GOT3 (cell line): Measurements from ENCODE around the gene RAB11FIP3.
"Not testable (repeated sequence)": the region's sequence is repeated elsewhere in the genome, so short reads cannot be mapped to it uniquely, and the experiment has no call there.

Experiments used
- DNase-seq: peaks from one replicate; lab custom pipeline; 2025; ENCODE audit warnings: mixed read lengths; lab: John Stamatoyannopoulos, UW

The RAB11FIP3 gene

DNA sequence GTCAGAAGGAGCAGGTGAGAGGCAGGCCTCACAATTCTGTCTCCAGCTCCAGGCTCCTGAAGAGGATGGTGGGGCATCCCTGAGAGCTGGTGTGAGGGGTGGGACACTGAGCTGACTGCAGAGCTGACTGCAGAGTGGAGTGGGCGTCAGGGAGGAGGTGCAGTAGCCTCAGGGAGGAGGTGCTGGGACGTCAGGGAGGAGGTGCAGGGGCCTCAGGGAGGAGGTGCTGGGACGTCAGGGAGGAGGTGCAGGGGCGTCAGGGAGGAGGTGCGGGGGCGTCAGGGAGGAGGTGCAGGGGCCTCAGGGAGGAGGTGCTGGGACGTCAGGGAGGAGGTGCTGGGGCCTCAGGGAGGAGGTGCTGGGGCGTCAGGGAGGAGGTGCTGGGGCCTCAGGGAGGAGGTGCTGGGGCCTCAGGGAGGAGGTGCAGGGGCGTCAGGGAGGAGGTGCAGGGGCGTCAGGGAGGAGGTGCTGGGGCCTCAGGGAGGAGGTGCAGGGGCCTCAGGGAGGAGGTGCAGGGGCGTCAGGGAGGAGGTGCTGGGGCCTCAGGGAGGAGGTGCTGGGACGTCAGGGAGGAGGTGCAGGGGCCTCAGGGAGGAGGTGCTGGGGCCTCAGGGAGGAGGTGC lies 41.9 kb downstream of the RAB11FIP3 start:
- DNase-seq: not testable (repeated sequence)

DNA sequence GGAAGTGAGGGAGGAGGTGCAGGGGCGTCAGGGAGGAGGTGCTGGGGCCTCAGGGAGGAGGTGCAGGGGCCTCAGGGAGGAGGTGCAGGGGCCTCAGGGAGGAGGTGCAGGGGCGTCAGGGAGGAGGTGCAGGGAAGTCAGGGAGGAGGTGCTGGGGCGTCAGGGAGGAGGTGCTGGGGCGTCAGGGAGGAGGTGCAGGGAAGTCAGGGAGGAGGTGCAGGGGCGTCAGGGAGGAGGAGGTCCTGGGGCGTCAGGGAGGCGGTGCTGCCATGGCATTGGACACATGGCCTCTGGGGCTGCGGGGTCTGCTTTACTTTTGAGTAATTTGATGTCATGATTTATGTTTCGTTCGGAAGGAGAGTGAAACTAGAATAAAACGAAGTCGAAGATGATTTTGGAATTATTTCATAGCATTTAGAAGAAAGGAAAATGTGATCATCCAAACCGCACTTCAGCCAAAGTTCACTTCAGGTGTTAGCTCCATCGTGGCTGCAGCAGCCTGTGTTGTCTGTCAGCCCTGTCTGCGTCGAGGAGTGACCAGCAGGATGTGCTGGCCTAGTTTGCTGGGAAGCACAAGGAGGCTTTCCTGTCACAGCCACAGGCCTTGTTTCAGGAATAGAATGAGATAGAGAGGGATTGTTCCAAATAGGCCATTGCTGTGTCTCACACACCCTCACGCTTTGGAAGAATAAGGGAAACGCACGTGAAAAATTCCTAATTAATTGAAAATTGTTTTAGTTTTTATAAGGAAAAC lies 42.8 kb downstream of the RAB11FIP3 start:
- no peak for DNase-seq

DNA sequence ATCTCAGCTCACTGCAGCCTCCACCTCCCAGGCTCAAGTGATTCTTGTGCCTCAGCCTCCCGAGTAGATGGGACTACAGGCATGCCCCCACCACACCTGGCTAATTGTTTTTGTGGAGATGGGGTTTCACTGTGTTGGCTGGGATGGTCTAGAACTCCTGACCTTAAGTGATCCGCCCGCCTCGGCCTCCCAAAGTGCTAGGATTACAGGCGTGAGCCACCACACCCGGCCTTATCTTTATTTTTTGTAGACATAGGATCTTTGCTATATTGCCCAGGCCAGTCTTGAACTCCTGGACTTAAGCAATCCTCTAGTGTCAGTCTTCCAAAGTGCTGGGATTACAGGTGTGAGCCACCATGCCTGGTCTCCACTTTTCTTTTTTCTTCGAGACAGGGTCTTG lies 44.0 kb downstream of the RAB11FIP3 start:
- DNase-seq: not testable (repeated sequence)

DNA sequence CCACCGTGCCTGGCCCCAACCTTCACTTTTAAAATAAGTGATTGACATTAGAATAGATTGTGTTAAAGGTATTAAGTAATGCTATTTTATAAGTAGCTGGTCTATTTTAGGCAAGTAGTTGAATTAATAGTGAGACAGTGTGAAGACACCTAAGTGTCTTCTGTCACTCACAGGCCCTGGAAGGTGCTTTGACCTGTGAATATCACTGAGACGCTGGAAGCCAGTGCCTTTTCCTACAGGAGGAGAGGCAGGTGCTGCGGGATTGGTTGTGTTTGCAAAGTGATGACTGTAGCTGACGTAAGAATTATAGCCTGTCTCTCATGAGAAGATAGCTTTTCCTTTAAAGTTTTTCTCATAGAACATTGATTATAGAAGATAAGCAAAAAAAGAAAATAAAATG lies 45.0 kb downstream of the RAB11FIP3 start:
- DNase-seq: no peak

DNA sequence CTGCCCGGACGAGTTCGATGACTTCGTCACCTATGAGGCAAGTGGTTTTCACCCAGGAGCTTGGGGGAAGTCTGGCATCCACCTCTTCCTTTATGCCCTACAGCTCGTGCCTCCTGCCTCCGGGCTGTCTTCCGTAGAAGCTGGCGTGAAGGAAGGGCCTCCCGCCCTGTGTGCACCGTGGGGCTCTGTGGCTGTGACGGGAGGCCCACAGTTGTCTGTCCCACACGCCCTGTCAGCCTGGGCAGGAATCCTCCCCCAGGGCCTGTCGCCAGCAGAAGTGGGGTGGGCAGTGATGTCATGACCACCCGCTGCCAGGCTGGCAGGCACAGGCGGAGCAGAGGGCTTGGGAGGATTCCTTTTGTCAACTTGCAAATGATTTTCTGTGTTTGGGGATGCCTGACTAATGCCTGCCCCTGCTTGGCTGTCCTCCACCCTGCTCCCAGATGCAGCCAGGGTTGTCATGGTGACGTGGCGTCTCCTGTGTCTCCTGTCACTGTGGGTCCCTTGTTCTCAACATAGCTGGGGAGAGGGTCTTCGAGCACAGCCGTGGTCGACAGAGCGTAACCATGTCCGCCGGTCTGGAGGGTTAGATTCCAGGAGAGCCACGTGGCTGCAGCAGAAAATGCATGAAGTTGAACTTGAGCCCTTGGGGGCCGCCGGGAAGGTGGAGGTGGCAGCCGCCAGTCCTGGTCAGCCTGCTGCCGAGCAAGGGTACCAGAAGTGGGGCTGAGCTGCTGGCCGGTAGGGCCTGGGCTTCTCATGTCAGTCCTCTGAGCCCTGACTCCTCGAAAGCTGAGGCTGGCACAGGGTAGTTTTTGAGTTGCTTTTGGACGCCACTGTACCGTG lies 46.1 kb downstream of the RAB11FIP3 start:
- no peak for DNase-seq

DNA sequence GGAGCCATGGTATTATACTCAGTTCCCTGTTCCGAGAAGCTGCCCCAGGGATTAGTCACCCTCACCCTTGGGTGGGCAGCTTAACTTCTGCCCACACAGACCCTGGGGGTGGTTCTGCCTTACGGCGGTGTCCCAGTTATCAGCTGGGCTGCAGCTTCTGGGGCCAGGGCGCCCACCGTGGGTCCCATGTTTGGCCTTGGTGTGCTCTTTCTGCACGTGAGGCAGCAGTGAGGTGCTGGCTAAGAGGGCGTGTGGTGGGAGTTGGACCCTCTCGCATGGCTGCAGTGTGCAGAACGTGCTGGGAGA lies 46.7 kb downstream of the RAB11FIP3 start:
- DNase-seq: no peak

DNA sequence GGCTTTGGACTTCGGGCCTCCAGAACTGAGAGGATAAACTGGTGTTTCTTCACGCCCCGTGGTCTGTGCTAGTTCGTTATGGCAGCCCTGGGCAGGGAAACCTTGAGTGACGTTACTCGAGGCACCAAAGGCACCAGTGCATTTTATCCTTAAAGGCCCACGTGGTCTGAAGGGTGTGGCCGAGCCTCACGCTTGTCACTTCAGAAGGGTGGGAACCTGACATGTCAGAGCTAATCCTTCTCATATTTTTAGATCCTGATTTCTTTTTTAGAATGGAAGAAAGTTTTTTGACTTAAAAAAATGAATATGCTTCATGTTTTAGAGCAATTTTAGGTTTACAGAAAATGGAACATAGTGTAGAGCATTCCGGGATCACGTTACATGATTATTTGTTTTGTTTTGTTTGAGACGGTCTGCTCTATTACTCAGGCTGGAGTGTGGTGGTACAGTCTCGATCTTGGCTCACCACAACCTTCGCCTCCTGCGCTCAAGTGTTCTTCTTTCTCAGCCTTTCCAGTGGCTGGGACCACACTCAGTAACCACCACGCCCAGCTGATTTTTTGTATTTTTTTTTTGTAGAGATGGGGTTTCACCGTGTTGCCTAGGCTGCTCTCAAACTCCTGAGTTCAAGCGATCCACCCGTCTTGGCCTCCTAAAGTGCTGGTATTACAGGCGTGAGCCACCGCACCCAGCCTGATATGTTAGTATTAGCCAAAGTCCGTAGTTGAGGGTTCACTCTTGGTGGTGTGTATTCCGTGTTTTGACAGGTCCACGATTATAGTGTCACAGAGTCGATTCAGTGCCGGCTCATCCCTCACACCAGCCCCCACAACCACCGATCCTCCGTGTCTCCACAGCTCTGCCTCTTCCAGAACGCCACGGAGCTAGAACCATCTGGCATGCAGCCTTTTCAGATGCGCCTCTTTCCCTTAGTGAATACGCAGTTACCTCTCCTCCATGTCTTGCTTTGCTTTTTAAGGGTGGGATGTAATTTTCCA lies 47.9 kb downstream of the RAB11FIP3 start:
- no peak for DNase-seq

DNA sequence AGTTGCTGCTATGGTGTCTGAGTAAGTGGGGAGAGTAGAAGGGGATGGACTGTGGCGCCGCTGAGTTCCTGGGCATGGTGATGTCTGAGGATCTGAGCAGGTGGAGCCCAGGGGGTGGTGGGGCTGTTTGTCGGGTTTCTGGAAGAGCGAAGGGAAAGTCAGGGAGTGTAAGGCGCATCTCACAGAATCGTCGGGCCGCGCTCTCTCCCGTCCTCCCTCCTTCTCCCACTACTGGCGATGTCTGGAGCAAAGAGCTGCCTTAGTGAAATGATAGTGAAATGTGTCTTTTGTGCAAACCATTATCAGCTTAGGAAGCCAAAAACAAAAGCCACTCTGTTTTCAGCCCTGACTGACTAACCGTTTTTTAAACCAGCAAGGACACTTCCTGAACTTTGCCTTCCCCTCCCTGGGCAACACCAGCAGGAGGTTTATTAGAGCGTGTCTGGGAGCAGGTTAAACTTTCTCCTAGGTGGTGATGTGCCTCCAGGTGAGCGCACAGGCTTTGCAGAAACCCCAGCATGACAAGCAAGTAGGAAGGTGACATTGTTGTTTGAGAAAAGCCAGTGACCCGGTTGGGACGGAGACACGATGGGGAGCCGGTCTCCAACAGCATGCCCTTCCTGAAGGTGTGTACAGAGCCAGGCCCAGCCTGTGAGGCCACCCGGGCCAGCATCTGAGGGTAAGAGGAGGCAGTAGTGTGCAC lies 49.1 kb downstream of the RAB11FIP3 start:
- no peak for DNase-seq

DNA sequence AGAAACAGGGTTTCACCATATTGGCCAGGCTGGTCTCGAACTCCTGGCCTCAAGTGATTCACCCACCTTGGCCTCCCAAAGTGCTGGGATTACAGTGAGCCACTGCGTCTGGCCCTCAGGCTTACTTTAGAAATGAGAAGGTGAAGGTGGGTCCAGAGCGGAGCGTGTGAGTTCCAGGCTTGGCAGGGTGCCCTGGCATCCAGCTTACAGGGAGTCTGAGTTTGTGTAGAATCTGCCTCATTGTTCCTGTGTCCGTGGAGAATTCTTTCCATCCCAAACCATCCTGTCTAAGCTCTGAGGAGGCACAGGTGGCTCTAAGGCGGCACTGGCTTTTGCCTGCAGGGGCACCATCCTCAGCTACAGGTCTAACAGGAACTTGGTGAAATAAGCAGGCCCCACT lies 50.6 kb downstream of the RAB11FIP3 start:
- DNase-seq: no peak

DNA sequence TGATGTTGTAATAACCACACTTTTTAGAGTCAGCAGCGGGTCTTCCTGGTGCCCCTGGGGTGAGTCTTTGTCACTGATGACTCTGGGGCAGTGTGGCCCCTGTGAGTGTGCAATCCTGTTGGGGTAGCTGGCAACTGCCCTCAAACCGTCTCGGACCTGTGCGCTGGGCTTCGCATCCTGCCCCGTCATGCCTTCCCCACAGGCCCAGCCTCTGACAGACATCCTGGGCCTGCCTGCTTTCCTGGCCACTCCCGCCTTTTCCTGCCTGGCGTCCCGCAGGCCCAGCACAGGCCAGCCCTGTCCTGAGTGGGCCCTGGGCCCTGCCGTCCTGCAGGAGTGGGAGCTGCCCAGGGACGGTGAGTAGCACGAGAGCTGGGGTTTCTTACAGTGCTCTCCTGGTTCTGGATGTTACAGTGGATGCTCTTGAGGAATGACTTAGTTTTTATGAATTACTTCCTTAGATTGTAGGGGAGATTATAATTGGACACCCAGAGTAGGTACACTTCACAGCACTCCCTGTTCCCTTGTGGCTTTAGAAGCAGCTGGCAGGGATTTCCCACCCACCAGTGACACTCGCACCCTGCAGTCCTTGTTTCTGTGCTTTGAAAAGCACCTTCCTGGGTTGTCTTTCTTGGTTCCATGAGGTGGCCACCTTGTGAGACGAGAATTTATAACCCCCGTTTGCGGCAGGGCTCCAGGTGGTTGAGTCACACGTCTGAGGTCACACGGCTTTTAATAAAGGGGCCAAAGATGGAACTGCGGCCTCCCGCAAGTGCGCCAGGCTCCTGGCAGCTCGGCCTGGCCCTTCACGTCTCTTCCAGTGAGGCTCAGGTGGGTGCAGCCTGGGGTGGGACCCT lies 52.1 kb downstream of the RAB11FIP3 start:
- no peak for DNase-seq

DNA sequence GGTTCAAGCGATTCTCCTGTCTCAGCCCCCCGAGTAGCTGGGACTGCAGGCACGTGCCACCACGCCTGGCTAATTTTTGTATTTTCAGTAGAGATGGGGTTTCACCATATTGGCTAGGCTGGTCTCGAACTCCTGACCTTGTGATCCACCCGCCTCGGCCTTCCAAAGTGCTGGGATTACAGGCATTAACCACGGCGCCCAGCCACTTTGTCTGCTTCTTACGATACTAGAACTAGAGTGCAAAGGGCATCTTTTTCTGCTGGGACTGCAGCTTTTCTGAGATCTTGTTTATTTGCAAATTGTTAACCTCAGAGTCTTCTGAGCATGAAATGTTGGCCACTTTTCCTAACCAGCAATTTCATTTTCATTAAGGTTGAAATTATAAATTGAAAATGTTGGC lies 52.8 kb downstream of the RAB11FIP3 start:
- DNase-seq: not testable (repeated sequence)

DNA sequence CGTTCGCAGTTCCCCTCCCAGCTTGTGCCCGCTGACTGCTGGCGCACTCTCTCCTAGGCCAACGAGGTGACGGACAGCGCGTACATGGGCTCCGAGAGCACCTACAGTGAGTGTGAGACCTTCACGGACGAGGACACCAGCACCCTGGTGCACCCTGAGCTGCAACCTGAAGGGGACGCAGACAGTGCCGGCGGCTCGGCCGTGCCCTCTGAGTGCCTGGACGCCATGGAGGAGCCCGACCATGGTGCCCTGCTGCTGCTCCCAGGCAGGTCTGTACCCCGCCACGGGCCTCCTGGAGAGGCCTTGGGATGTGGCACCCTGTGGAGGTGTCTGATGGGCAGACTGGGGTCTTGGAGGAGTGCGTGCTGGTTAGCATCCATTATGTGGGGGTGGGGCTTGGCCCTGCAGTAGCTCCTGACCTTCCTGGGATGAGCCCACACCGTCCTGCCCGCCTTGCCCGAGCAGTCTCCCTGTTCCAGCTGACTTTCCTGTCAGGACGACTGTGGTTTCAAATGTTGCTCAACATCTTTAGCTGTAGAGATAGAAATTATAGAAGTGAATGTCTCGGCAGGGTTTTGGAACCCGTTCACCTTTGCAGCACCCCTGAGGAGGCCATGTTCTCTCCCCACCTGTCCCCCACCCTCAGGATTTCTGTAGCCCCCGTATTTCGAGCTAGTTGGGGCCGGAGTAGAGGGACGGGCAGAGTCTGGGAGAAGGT lies 57.2 kb downstream of the RAB11FIP3 start:
- DNase-seq: no peak

DNA sequence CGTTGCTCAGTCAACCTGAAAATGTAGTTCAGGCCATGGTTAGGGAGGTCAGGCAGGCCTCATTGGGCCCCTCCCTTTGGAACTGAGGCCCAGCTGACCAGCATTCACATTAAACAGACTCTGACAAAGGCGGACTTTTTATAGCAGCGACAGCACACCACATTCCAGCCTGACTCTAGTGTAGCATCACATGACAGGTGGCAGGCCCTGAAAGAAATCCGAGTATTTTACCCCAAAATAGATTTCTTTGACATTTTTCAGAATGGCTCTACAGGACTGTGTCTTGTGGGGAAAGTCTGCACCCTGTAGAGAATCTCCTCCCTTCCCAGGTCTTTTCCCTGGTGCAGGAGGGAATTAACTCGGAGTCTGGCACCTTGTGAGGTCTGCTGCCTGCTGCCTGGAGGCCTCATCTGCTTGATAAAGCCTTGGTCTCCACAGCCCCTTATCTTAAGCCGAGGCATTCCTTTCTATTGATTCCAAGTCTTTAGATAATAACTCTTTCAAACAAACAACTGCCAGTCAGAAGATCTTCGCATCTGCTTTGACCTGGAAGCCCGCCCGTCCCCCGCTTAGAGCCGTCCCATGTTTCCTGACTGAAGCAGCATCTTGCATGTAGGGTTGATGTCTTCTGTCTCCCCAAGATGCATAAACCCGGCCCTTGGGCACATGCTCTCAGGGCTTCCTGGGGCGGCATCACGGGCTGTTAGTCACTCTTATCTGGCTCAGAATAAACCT lies 58.1 kb downstream of the RAB11FIP3 start:
- no peak for DNase-seq

DNA sequence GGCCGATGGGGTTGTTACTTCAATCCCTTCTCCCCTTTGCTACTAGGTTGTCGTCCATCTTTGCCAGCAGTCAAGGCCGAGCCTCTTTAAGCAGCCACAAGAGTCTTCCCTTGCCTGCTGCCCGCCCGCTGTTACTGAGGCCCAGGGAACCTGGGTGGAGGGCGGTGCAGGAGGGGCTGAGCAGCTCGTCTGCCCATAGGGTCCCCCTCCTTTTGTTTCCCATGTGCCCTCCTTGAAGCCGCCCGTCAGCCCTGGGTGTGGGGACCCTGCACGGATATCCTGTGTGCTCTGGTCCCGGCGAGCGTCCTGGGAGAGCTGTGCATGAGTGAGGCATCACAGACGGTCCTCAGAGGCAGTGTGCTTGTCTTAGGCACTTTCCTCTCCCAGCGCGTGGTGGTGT lies 64.2 kb downstream of the RAB11FIP3 start:
- no peak for DNase-seq

DNA sequence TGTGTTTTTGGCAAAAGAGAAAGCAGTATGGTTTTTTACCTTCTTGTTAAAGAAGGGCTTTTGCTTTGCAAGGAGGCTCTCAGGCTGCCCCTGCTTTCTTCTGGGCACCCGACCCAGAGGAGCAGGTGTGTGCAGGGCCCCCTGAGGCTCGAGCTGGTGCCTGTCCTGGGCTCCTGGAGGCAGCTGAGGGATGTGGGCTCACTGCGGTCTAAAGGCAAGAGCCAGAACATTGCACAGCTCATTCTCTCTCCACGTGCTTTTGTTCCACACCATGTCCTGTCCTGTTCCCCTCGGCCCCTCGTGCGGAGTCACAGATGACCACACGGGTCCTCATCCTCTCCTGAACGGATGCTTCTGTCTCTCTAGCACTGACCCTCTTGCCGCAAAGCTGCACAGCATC lies 65.3 kb downstream of the RAB11FIP3 start:
- DNase-seq: no peak

DNA sequence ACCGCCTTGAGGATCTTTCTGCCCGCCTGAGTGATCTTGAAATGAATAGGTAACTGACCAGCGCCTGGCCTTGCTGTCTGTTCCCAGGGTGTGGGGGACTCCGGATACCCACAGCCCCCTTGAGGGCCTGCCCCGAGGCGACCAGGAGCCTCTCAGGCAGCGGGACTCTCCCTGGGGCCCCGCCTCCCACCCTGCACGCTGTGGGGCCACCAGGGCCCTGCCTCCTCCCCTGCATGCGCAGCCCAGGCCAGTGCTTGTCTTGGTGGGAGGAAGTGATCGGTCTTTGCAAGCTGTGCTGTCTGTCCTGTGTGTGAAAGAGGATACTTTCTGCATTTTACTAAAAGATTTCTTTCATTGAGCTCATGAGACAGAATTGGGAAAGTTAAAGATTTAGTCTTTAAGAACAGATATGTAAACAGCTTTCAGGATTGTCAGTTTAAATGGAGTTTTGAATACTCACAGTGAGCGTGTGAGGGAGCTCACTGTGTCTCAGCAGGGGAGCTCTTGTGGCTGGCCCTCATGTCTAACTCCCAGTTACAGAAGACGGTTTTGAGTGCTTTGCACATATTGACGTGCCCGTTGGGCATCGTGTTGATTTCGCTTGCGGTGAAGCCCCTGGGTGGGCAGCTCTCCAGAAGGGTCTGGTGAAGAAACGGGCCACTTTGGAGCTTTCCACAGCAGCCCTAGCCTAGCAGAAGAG lies 65.9 kb downstream of the RAB11FIP3 start:
- DNase-seq: no peak

DNA sequence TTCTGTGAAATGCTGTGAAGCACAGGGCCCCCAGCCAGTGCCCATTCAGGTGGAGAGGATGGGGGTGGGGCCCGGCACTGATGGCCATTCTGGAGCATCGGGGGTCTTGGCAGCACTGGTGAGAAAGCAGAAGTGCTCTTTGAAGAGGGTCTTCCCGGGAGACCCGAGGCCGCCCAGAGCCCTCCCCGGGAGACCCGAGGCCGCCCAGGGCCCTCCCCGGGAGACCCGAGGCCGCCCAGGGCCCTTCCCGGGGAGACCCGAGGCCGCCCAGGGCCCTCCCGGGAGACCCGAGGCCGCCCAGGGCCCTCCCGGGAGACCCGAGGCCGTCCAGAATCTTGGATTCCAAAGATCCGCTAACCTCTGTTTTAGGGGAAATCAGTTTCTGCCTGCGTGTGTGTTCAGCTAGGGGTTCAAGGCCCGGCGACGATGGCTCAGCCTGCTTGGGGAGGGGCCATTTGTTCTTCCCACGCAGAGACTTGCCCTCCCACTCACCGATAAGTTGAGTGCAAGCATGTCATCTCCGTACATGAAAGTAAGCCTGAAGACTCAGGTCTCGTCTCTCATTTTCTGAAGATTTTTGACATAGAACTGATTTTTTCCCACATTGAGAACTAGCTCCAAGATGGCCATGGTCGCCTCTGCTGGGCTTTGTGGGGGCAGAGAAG lies 66.9 kb downstream of the RAB11FIP3 start:
- no peak for DNase-seq

DNA sequence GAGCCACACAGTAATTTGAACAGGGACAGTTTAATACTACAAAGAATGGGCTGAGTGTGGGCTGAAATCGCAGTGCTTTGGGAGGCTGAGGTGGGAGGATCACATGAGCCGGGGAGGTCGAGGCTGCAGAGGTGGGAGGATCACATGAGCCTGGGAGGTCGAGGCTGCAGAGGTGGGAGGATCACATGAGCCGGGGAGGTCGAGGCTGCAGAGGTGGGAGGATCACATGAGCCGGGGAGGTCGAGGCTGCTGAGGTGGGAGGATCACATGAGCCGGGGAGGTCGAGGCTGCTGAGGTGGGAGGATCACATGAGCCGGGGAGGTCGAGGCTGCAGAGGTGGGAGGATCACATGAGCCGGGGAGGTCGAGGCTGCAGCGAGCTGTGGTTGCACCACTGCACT lies 69.2 kb downstream of the RAB11FIP3 start:
- DNase-seq: not testable (repeated sequence)
